SHP77 treated with DMSO at 0.1 percent for 48 hours (cell line): Measurements from ENCODE around the gene ADCY10.
"Not testable (repeated sequence)": the region's sequence is repeated elsewhere in the genome, so short reads cannot be mapped to it uniquely, and the experiment has no call there.

Experiments
- DNase-seq: peaks from one replicate; lab custom pipeline; 2025; lab: John Stamatoyannopoulos, UW

The ADCY10 gene

GRCh38 chr1:167849666-167850065 is 64.3 kb downstream of the ADCY10 start:
- DNase-seq, result no peak

GRCh38 chr1:167842872-167843271 is 71.1 kb downstream of the ADCY10 start:
- DNase-seq, result no peak

- DNase-seq, result no peak
These were observed 72.4 kb downstream of the ADCY10 start for GRCh38 chr1:167841530-167841929.

DNA sequence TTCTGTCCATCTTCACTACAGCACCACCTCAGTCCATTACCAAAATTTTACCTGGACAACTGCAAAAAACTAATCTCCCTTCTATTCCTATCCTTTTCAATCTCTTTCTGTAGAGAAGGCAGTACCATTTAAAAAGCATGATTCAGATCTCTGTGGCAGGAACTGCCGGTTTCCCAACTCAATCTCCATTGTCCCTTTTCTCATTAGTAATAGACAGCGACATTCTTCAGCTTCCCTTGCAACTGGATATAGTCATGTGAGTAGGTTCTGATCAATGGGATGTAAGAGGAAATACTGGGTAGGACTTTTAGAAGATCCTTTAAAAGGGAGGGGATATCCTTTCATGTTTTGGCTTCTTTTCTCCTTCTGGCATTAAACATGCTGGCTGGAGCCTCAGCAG is 74.9 kb downstream of the ADCY10 start:
- DNase-seq, result no peak

- no peak for DNase-seq
These were observed 76.6 kb downstream of the ADCY10 start for GRCh38 chr1:167837326-167837725.

DNA sequence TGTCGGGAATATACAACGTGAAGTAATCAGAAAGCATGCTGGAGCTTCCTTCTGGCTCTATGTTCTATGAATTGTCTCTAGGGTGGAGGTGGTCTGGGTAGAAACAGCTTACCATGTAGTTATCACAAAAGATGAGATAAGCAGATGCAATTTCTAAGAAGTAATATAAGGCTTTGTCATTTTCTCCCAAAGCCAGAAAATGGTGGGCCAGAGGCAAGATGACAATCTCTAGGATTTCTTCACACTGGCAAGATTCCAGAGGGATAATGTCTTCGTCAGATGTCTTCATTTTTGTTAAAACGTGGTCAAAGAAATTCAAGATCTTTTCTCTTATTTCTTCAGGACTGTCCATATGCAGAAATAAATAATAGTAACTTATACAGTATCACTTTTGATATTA is 77.7 kb downstream of the ADCY10 start:
- no peak for DNase-seq

- DNase-seq, result no peak
These were observed 80.0 kb downstream of the ADCY10 start for GRCh38 chr1:167833904-167834303.

GRCh38 chr1:167832693-167833092 is 81.2 kb downstream of the ADCY10 start:
- DNase-seq, result no peak

- not testable (repeated sequence) for DNase-seq
These were observed 83.3 kb downstream of the ADCY10 start for GRCh38 chr1:167830668-167831067.

- DNase-seq, result no peak
These were observed 84.1 kb downstream of the ADCY10 start for GRCh38 chr1:167829868-167830267.

DNA sequence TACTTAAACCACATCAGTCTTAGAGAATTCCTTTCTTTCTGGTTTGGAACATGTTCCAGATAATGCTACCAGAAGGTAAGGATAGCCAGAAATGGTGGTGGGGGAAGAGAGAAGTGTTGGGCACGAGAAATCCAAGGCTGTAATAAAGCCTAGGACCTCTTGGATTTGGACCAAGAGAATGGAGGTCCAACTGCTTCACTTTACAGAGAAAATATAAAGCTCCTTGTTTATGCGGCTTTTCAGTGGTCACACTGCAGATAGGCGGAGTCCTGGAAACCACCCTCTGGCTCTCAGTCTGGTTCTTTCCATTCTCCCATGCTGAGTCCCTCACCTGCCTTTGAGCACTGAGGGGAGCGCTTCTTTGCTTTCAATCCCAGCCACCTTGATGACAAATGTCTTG is 87.8 kb downstream of the ADCY10 start:
- DNase-seq, result no peak

DNA sequence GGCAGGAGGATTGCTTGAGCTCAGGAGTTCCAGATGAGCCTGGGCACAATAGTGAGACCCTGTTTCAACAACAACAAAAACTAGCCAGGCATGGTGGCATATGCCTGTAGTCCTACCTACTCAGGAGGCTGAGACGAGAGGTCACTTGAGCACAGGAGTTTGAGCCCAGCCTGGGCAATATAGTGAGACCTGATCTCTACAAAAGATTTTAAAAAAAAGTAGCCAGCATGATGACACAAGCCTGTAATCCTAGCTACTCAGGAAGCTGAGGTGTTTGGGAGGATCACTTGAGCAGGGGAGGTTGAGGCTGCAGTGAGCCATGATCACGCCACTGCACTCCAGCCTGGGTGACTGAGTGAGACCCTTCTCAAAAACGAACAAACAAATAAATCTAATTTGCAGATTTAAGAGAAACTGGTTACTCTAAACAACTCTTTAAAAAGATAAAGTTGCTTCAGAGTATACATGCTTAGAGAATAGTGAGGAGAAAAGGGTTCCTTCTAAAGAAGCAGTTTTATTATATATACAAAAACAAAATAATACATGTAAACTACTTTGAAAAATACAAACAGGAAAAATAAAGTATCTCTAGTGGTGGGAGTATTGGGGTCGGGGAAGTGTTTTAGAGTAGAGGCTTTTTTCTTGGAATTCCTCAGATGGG is 88.4 kb downstream of the ADCY10 start:
- DNase-seq, result no peak

DNA sequence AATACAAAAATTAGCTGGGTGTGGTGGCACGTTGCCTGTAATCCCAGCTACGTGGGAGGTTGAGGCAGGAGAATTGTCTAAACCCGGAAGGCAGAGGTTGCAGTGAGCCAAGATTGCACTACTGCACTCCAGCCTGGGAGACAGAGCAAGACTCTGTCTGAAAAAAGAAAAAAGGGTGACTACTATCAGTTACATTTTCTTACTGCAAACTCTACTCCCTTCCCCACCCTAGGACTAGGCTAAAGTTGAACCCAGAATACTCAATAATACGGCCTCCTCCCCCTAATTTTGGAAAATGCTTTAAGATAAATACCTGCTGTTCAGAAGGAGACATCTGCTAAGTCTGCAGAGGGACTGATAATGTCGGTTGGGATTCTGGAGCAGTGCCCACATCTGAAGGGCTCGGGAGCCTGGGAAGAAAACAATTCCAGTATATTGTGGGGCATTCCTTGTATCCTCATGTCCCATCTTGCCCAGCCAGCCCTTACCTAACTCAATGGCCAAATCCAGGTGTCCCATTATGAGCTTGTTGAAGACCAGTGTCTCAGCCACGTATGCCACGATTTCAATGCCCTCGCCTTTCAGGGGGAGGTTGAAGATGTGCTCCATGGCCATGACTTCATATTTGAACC is 89.7 kb downstream of the ADCY10 start:
- DNase-seq, result no peak

DNA sequence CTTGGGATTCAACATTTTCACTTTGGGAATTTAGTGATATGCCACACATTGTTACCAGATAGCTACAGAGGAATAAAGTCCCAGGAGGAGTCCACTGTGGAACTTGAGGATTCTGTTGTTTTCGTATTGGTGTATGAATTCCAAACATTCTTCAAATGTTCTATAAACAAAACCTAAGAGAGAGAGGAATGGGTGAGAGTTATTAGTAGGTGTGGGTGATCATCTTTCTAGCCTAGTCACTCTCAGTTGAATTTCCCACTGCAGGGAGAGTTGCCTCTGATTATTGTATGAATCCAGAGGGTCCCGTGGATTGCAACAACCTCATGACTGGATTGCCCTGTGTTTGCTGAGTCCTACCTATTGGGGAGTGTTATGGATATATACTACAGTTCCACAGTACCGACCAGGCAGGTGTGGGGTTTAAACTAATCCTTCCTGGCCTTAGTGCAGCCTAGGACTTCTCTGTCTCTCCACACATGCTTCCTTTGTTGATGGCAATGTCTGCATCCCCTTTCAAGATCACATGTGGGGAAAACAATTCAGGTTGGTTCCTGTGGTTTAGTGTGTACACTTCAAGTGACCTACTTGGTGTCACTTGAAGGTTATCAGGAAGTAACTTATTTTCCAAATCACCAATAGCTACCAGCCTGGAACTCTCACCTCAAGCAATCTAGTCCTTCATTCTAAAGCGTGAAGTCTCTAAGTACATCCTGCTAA is 91.8 kb downstream of the ADCY10 start:
- DNase-seq, result no peak

GRCh38 chr1:167821356-167821685 is 92.6 kb downstream of the ADCY10 start:
- DNase-seq, result no peak

GRCh38 chr1:167820684-167821355 is 93.1 kb downstream of the ADCY10 start:
- no peak for DNase-seq

DNA sequence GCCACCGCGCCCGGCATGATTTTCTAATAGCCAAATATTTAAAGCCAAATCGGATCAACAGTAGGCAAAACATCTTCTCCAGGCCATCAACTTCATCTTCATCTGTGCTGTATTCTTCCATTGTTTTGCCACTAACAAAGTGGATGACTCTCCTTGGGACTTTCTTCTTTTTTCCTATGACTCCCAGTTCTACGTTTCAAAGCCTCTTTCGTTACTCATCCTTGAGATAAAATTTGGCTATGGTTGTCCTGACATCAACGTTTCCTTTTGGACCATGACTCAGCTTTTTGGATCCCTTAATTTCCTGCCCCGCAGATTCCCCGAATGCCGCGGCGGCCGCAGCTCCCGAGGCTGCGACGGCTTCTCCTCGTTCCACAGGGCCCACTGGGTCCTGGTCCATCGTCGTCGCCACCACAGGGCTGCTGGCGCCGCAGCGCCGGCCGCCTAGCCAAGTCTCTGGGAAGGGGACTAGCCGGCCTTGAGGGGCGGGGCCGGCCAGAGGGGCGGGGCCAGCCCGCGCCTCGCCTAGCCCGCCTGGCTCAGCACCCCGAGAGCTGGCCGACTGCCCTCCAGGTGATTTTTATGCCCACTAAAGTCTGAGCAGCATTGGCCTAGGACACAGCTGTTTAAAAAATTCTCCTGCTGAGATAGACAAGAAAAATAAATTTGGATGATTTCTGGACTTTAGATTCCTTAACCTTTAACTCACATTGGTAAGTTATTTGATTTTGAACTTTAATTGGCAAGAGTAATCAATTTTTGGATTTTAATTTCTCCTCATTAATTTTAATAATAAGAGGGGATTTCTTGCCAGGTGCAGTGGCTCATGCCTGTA is 93.9 kb downstream of the ADCY10 start:
- no peak for DNase-seq

DNA sequence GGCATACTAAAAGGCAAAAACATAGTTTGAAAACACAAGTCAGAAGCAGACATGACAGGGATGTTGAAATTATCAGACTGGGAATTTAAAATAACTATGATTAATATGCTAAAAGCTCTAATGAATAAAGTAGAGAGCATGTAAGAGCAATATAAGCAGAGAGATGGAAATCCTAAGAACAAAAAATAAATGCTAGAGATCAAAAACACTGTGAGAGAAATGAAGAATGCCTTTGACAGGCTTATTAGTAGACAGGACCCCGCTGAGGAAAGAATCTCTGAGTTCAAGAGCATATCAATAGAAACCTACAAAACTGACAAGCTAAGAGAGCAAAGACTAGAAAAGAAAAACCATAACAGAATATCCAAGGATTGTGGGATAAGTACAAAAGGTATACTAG is 98.3 kb downstream of the ADCY10 start:
- no peak for DNase-seq

GRCh38 chr1:167812972-167813371 is 101.0 kb downstream of the ADCY10 start:
- no peak for DNase-seq

DNA sequence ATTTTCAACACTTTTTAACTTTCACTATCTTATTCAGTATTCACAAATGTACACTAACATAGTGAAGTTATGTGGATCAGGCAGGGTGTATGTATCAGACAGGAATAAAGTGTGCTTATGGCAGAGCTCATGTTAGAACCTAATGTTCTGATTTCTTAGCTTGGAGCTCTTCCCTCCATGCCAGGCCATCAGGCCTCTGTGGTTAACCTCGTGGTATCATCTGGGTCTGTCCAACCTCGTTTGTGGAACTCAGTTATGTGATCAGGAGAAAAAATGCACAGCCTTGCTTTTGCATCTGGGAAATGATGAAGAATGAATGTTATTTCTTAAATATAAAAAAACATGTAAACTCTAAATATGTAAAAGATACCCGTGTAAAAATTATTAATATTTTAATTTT is 105.2 kb downstream of the ADCY10 start:
- no peak for DNase-seq

DNA sequence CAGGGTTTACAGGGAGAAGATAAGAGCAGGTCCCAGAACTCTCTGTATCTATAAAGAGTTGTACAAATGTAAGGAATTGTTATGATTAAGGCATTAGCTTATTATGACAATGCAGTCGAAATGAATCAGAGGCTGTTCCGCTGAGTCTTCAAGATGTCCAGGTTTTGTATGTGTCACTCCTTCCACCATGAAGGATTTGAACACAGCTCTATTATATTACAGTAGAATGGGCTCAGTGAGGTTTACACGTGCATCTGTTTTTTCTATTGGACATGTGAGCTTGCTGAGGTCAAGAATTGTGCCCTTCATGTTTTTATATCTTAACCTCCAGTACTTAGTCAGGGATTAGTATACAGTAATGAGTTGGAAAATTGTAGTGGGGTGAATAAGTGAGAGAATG is 105.8 kb downstream of the ADCY10 start:
- DNase-seq, result no peak

- not testable (repeated sequence) for DNase-seq
These were observed 107.3 kb downstream of the ADCY10 start for GRCh38 chr1:167806676-167807075.
